Lung microvascular endothelial cell (primary cell): Measurements from ENCODE around the gene CAPN8. TPM values are rescaled to one million over a fixed set of nuclear protein-coding genes. Genes with fewer than 3 reads are reported as not detected.

ENCODE experiments used
- total RNA-seq: library from RNA; depleted of rRNA; stranded (reverse); fragments of >200 nt; gene quantifications from 2 replicates; pipeline ENCODE4 v1.2.1, GENCODE V29; 2014

CAPN8 gene
- total RNA-seq, 1 donor from 2014 or later: not detected

Other genes starting within 250 kb of the CAPN8 start
- gene CAPN2, start 46.8 kb upstream of the CAPN8 start, total RNA-seq: 138 and 217 TPM in 2 replicates
- gene TP53BP2, start 180.2 kb upstream of the CAPN8 start, total RNA-seq: 13.7 and 21.8 TPM in 2 replicates